HEK293 (cell line): ENCODE data around the gene VCAM1.

Source experiments
- ELK4 ChIP-seq: IDR thresholded peaks from 2 replicates; pipeline ENCODE4 v1.6.1; 2011; ENCODE audit warnings: mild to moderate bottlenecking, low read depth, low read length, borderline replicate concordance
- KLF10 ChIP-seq: fragments of 450-650 bp; IDR thresholded peaks from 2 replicates; pipeline ENCODE4 v1.5.1; 2018; ENCODE audit warnings: missing biosample characterization, mild to moderate bottlenecking, missing genetic modification characterization
- MEIS1 ChIP-seq: sonication (generic); formaldehyde crosslinking; IDR thresholded peaks from 2 replicates; pipeline ENCODE4 v1.8.1; 2022; ENCODE audit warnings: missing genetic modification reagents, mild to moderate bottlenecking, borderline replicate concordance
- REST ChIP-seq: fragments of 450-650 bp; formaldehyde crosslinking; IDR thresholded peaks from 2 replicates; pipeline ENCODE4 v1.5.1; 2016; ENCODE audit warnings: missing biosample characterization, missing genetic modification characterization
- ZFP3 ChIP-seq: fragments of 450-650 bp; formaldehyde crosslinking; IDR thresholded peaks from 2 replicates; pipeline ENCODE4 v1.5.1; 2016; ENCODE audit warnings: low read depth, missing biosample characterization, missing genetic modification characterization
- ZNF10 ChIP-seq: fragments of 450-650 bp; formaldehyde crosslinking; IDR thresholded peaks from 2 replicates; pipeline ENCODE4 v1.5.1; 2017; ENCODE audit warnings: missing biosample characterization, missing genetic modification characterization
- ZNF174 ChIP-seq: fragments of 450-650 bp; formaldehyde crosslinking; IDR thresholded peaks from 2 replicates; pipeline ENCODE4 v1.5.0; 2017; ENCODE audit warnings: missing biosample characterization, mild to moderate bottlenecking, missing genetic modification characterization
- ZNF561 ChIP-seq: fragments of 450-650 bp; IDR thresholded peaks from 2 replicates; pipeline ENCODE4 v1.5.1; 2018; ENCODE audit warnings: missing biosample characterization, missing genetic modification characterization, borderline replicate concordance
- ZNF768 ChIP-seq: fragments of 450-650 bp; formaldehyde crosslinking; IDR thresholded peaks from 2 replicates; pipeline ENCODE4 v1.5.1; 2018; ENCODE audit warnings: missing biosample characterization, mild to moderate bottlenecking, missing genetic modification characterization
- TF ChIP-seq, protein P1 (sequence below): fragments of 450-650 bp; formaldehyde crosslinking; IDR thresholded peaks from 2 replicates; pipeline ENCODE4 v1.5.1; 2016; ENCODE audit warnings: missing biosample characterization, missing genetic modification characterization
- TF ChIP-seq, protein P2 (sequence below): fragments of 450-650 bp; formaldehyde crosslinking; IDR thresholded peaks from 2 replicates; pipeline ENCODE4 v1.5.1; 2016; ENCODE audit warnings: missing biosample characterization, missing genetic modification characterization

DNA sequence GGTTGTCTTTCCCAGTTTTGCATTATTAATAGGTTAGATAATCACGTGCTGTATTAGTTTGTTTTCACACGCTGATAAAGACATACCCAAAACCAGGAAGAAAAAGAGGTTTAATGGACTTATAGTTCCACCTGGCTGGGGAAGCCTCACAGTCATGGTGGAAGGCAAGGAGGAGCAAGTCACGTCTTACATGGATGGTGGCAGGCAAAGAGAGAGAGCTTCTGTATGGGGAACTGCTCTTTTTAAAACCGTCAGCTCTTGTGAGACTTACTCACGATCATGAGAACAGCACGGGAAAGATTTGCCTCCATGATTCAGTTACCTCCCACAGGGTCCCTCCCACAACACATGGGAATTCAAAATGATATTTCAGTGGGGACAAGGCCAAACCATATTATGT, 2.3 kb upstream of the VCAM1 start:
- TF ChIP-seq ZNF174 (tag by site-specific recombination) (no peak), ELK4 (no peak), REST (tag by site-specific recombination) (no peak), KLF10 (tag by site-specific recombination) (no peak), ZNF10 (tag by site-specific recombination) (no peak), ZNF561 (tag by site-specific recombination) (no peak), ZNF768 (tag by site-specific recombination) (no peak), MEIS1 (CRISPR knock-in tag) (no peak), ZFP3 (tag by site-specific recombination) (no peak)
- TF ChIP-seq, protein P1, sequence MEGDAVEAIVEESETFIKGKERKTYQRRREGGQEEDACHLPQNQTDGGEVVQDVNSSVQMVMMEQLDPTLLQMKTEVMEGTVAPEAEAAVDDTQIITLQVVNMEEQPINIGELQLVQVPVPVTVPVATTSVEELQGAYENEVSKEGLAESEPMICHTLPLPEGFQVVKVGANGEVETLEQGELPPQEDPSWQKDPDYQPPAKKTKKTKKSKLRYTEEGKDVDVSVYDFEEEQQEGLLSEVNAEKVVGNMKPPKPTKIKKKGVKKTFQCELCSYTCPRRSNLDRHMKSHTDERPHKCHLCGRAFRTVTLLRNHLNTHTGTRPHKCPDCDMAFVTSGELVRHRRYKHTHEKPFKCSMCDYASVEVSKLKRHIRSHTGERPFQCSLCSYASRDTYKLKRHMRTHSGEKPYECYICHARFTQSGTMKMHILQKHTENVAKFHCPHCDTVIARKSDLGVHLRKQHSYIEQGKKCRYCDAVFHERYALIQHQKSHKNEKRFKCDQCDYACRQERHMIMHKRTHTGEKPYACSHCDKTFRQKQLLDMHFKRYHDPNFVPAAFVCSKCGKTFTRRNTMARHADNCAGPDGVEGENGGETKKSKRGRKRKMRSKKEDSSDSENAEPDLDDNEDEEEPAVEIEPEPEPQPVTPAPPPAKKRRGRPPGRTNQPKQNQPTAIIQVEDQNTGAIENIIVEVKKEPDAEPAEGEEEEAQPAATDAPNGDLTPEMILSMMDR, result no peak
- TF ChIP-seq, protein P2, sequence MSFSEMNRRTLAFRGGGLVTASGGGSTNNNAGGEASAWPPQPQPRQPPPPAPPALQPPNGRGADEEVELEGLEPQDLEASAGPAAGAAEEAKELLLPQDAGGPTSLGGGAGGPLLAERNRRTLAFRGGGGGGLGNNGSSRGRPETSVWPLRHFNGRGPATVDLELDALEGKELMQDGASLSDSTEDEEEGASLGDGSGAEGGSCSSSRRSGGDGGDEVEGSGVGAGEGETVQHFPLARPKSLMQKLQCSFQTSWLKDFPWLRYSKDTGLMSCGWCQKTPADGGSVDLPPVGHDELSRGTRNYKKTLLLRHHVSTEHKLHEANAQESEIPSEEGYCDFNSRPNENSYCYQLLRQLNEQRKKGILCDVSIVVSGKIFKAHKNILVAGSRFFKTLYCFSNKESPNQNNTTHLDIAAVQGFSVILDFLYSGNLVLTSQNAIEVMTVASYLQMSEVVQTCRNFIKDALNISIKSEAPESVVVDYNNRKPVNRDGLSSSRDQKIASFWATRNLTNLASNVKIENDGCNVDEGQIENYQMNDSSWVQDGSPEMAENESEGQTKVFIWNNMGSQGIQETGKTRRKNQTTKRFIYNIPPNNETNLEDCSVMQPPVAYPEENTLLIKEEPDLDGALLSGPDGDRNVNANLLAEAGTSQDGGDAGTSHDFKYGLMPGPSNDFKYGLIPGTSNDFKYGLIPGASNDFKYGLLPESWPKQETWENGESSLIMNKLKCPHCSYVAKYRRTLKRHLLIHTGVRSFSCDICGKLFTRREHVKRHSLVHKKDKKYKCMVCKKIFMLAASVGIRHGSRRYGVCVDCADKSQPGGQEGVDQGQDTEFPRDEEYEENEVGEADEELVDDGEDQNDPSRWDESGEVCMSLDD (tag by site-specific recombination), result no peak
